Epithelial cell of proximal tubule (primary cell): ENCODE data around the gene UBAC2. TPM values are rescaled to one million over a fixed set of nuclear protein-coding genes. Genes with fewer than 3 reads are reported as not detected.

Source experiments
- DNase-seq: peaks from one replicate; pipeline ENCODE4 v3.0.0-alpha.2; 2011; ENCODE audit warnings: low read depth
- H3K4me3 ChIP-seq: 2 replicates; pipeline ENCODE4 v1.5.1; 2011; ENCODE audit warnings: low read depth, mild to moderate bottlenecking, low read length
- total RNA-seq: library from RNA; depleted of rRNA; stranded (reverse); fragments of >200 nt; gene quantifications from 2 replicates; pipeline ENCODE4 v1.2.3, GENCODE V29; 2015
- TF ChIP-seq, protein P1 (sequence below): conservative IDR thresholded peaks from 2 replicates; pipeline ENCODE4 v1.5.1; 2012; ENCODE audit warnings: low read depth, mild to moderate bottlenecking, low read length

UBAC2 gene
- total RNA-seq, 1 donor from 2014 or later: 63.9 TPM

GRCh38 chr13:99377641-99378040 lies 177.0 kb downstream of the UBAC2 start:
- DNase-seq: no peak
- TF ChIP-seq, protein P1, sequence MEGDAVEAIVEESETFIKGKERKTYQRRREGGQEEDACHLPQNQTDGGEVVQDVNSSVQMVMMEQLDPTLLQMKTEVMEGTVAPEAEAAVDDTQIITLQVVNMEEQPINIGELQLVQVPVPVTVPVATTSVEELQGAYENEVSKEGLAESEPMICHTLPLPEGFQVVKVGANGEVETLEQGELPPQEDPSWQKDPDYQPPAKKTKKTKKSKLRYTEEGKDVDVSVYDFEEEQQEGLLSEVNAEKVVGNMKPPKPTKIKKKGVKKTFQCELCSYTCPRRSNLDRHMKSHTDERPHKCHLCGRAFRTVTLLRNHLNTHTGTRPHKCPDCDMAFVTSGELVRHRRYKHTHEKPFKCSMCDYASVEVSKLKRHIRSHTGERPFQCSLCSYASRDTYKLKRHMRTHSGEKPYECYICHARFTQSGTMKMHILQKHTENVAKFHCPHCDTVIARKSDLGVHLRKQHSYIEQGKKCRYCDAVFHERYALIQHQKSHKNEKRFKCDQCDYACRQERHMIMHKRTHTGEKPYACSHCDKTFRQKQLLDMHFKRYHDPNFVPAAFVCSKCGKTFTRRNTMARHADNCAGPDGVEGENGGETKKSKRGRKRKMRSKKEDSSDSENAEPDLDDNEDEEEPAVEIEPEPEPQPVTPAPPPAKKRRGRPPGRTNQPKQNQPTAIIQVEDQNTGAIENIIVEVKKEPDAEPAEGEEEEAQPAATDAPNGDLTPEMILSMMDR: no peak
- no peak overlapping the region for H3K4me3 ChIP-seq

DNA sequence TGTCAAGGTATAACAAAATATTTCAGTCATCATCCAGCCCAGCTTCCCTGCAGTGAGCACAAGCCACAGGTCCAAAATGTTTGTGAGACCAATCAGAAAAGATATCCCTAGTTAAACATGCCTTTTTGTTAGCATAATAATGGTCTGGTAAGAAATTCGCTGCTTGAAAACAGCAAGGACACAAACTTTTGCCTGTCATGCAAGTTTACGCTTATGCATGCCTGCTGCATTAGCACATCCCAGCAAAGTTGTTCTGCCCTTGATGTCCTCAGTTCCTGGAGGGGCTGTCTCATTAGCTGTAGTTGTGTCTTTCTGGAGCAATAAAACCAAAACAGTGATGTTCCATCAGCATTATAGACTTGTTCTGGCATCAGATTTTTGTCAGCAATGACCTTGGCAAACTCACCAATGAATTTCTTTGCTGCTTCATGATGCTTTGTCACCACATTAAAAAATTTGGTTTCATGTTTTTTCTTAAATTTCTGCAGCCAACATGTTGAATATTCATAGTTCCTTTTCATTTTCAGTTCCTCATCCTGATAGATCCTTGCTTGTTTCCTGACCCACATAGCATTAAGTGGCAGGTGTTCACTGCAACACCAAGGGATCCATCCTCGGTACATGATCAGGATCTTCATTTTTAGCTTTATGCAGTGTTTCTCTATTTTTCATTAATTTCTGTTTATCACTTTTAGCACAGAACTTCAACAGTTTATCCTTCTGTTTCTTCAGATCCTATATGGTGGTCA lies 178.5 kb downstream of the UBAC2 start:
- TF ChIP-seq, protein P1: no peak
- DNase-seq: no peak
- no peak overlapping the region for H3K4me3 ChIP-seq

DNA sequence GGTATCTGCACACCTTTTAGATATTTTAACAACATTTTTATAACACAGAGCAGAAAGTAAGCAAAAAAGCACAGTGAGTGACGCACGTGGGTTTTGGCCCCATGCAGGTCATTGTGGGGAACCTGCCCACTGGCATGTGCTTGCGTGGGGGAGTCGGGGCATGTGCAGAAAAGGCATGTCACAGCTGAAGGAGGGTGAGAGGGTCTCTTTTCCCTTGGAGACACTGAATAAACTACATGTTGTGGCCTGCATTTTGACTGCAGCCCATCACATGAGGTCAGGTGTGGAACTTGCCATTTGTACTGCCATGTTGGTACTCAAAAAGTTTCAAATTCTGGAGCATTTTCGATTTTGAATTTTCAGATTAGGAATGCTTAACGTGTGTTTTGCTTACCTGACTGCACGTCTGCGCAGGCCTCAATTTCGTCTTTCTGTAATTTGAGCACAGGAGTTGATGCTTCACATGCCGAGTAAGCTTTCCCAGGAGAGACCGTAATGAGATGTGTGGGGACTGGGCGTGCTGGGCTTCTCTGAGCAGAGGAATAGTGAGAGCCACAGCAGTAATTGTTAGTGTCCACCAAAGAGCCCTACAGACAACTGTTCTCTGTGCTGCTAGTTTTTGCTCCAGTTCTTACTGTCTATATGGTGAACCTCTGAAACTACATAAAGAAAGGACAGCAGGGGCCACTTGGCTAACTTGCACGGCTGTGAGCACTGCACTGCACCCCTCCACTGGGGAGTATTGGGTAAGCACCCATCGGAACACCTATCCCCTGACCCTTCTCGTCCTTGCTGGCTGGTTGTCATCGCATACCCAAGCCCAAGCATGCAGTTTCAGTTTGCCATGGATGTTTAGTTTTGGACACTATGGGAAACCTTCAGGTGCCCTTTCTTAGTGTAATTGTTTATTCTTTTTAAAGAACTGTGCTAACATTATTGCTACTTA lies 179.5 kb downstream of the UBAC2 start:
- DNase-seq: no peak
- no peak overlapping the region for H3K4me3 ChIP-seq
- TF ChIP-seq, protein P1: no peak

- TF ChIP-seq, protein P1: no peak
- H3K4me3 ChIP-seq: no peak overlapping the region
- DNase-seq: no peak
These were observed 180.4 kb downstream of the UBAC2 start for GRCh38 chr13:99380921-99381645.

DNA sequence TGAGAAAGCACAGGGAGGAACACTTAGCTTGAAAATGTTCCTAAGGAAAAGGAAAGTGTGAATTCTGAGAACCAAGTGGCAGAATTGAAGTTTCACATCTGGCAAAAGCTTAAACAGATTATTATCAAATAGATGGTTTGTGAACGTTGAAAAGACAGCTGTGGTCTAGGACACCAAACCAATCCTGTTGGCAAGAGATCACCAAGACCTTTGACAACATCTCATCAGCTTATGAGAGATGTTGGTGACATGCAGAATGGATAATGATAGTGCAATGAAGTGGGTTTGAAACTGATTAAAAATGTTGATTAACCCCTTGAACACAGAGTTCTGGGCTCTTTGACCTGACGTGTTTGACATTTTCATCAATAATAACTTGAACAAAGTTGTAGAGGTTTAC lies 181.1 kb downstream of the UBAC2 start:
- TF ChIP-seq, protein P1: no peak
- no peak for DNase-seq
- H3K4me3 ChIP-seq: no peak overlapping the region

DNA sequence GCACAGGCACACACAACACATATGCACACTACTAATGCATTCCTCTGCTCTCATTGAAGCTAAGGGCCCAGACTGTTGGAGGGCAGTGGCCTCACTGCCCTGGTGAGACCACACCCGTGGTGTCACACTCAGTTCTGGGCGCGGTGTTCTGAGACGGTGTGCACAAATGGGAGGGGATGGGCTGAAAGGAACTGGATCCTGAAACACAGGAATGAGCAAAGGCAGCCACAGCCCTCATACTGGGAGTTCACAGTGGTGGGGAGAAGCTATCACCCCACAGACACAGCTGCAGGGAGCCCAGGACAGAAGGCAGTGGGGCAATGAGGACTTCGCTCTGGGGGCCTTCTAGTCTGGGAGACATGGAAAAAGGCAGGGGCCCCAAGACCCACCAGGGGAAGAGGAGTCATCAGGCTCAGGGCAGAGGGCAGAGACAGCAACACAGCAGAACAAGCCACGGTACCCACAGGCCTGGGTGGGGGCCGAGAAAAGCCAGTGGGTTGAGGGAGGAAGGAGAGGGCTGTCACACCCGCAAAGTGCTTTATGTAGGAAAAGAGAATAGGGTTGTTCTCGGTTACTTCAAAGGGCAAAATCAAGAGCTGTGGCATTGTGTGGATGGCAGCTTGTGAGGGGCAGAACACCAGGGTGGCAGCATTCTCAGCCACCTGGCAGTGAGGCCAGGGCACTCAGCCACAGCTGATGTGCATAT lies 181.9 kb downstream of the UBAC2 start:
- no peak for DNase-seq

More for the DNA sequence above, 181.9 kb downstream of the UBAC2 start:
- H3K4me3 ChIP-seq: no peak overlapping the region
- TF ChIP-seq, protein P1: no peak
